Breast epithelium (tissue), 4 donors: Measurements from ENCODE around the gene C12orf42. TPM values are rescaled to one million over a fixed set of nuclear protein-coding genes. Genes with fewer than 3 reads are reported as not detected.

Source experiments
- DNase-seq, 2 donors: peaks; one replicate each; pipeline ENCODE4 v3.0.0-alpha.2; 2019; ENCODE audit warnings: low spot score in 2 of 2
- H3K27ac ChIP-seq, 2 donors: fragments of 200-600 bp; sonication (generic) in 1 of 2; one replicate each; pipeline ENCODE4 v1.5.1; 2016 to 2019; ENCODE audit warnings: mild to moderate bottlenecking in 1 of 2
- H3K27me3 ChIP-seq, 2 donors: fragments of 200-600 bp; sonication (generic) in 1 of 2; one replicate each; pipeline versions ENCODE4 v1.5.1 to v1.6.0; 2017 to 2019; ENCODE audit warnings: control low read depth in 1 of 2, mild to moderate bottlenecking in 1 of 2
- H3K36me3 ChIP-seq: fragments of 200-600 bp; one replicate; pipeline ENCODE4 v1.5.1; 2019
- H3K4me1 ChIP-seq, 2 donors: fragments of 200-600 bp; sonication (generic); one replicate each; pipeline ENCODE4 v1.5.1; 2016 to 2019; ENCODE audit warnings: control low read depth in 1 of 2
- H3K4me3 ChIP-seq, 3 donors: fragments of 200-600 bp; sonication (generic); 1 replicate in 2 of 3; 2 replicates in 1 of 3; pipeline ENCODE4 v1.5.1; 2016 to 2019; ENCODE audit warnings: mild to moderate bottlenecking in 3 of 3, moderate library complexity in 2 of 3
- H3K9me3 ChIP-seq, 2 donors: fragments of 200-600 bp; sonication (generic) in 1 of 2; one replicate each; pipeline ENCODE4 v1.5.1; 2016 to 2019; ENCODE audit warnings: control low read depth in 1 of 2
- CTCF ChIP-seq, 3 donors: fragments of 450-650 bp; IDR thresholded peaks; one replicate each; pipeline ENCODE4 v1.5.1; 2016 to 2017; ENCODE audit warnings: antibody characterized with exemption in 3 of 3, mild to moderate bottlenecking in 3 of 3, moderate library complexity in 3 of 3
- POLR2A ChIP-seq: fragments of 450-650 bp; IDR thresholded peaks from one replicate; pipeline ENCODE4 v1.6.1; 2016; ENCODE audit warnings: antibody characterized with exemption, mild to moderate bottlenecking, moderate library complexity
- POLR2AphosphoS5 ChIP-seq, 3 donors: sonication (generic); formaldehyde crosslinking; IDR thresholded peaks; one replicate each; pipeline ENCODE4 v1.6.1; 2017; ENCODE audit warnings: antibody characterized with exemption in 3 of 3
- intact Hi-C: fragments of 100-400 bp; cut with DNase I; formaldehyde crosslinking; loops from one replicate; pipeline ENCODE4 v1.15.1; 2023; ENCODE audit warnings: low total_unique reads
- total RNA-seq, 3 donors: library from RNA; depleted of rRNA; stranded (reverse); fragments of >200 nt; gene quantifications; one replicate each; pipeline ENCODE4 v1.1.0, GENCODE V29; 2016

Gene C12orf42
- total RNA-seq, 3 donors from 2014 or later: 1.6 TPM; not detected in 2

- TF ChIP-seq POLR2A: no peak
- no peak for TF ChIP-seq POLR2AphosphoS5 (IDR thresholded peaks at IDR 0.05)
- TF ChIP-seq CTCF (IDR thresholded peaks at IDR 0.05): no peak
- Histone ChIP-seq H3K27ac (no peak overlapping the region), H3K9me3 (no peaks in the 10 kb centered on the region), H3K4me1 (no peaks in the 10 kb centered on the region), H3K36me3 (no peaks in the 10 kb centered on the region), H3K4me3 (no peak overlapping the region), H3K27me3 (no peaks in the 10 kb centered on the region)
- DNase-seq: no peak
- intact Hi-C loops: loop anchor here (5.0 kb wide), 1 partner anchor 152 kb away; no protein-coding TSS in a partner anchor
Observed at GRCh38 chr12:103519632-103520031, 23.9 kb upstream of the C12orf42 start.

GRCh38 chr12:103518899-103519298 is 23.1 kb upstream of the C12orf42 start:
- intact Hi-C loops: no loop called here

GRCh38 chr12:103517161-103517560 is 21.4 kb upstream of the C12orf42 start:
- H3K27me3 ChIP-seq: no peaks in the 10 kb centered on the region
- TF ChIP-seq POLR2A: no peak
- no peak for DNase-seq
- no peaks in the 10 kb centered on the region for H3K9me3 ChIP-seq
- intact Hi-C loops: no loop called here
- H3K4me1 ChIP-seq: no peaks in the 10 kb centered on the region
- no peaks in the 10 kb centered on the region for H3K36me3 ChIP-seq
- H3K27ac ChIP-seq: no peak overlapping the region
- H3K4me3 ChIP-seq: no peak overlapping the region

More at GRCh38 chr12:103518899-103519298, 23.1 kb upstream of the C12orf42 start:
- Histone ChIP-seq H3K9me3 (no peaks in the 10 kb centered on the region), H3K27me3 (no peaks in the 10 kb centered on the region), H3K4me1 (no peaks in the 10 kb centered on the region), H3K4me3 (no peak overlapping the region), H3K27ac (no peak overlapping the region), H3K36me3 (no peaks in the 10 kb centered on the region)
- no peak for DNase-seq
- TF ChIP-seq CTCF (IDR thresholded peaks at IDR 0.05): no peak
- no peak for TF ChIP-seq POLR2AphosphoS5 (IDR thresholded peaks at IDR 0.05)
- no peak for TF ChIP-seq POLR2A

GRCh38 chr12:103515341-103515740 is 19.6 kb upstream of the C12orf42 start:
- no peaks in the 10 kb centered on the region for H3K36me3 ChIP-seq
- DNase-seq: no peak
- H3K27me3 ChIP-seq: no peaks in the 10 kb centered on the region
- no peak for TF ChIP-seq CTCF (IDR thresholded peaks at IDR 0.05)
- TF ChIP-seq POLR2AphosphoS5 (IDR thresholded peaks at IDR 0.05): no peak
- TF ChIP-seq POLR2A: no peak
- H3K4me1 ChIP-seq: no peaks in the 10 kb centered on the region
- no peaks in the 10 kb centered on the region for H3K9me3 ChIP-seq
- no peak overlapping the region for H3K27ac ChIP-seq
- intact Hi-C loops: no loop called here
- no peak overlapping the region for H3K4me3 ChIP-seq

GRCh38 chr12:103513875-103514274 is 18.1 kb upstream of the C12orf42 start:
- Histone ChIP-seq H3K27me3 (no peaks in the 10 kb centered on the region), H3K36me3 (no peaks in the 10 kb centered on the region), H3K9me3 (no peaks in the 10 kb centered on the region), H3K4me3 (no peak overlapping the region), H3K27ac (no peak overlapping the region), H3K4me1 (no peaks in the 10 kb centered on the region)
- intact Hi-C loops: no loop called here
- TF ChIP-seq POLR2AphosphoS5 (IDR thresholded peaks at IDR 0.05) (no peak), POLR2A (no peak), CTCF (IDR thresholded peaks at IDR 0.05) (no peak)
- no peak for DNase-seq
